Mesothelial cell of epicardium (in vitro differentiated cells): ENCODE results near the gene STIM1. TPM values are rescaled to one million over a fixed set of nuclear protein-coding genes. Genes with fewer than 3 reads are reported as not detected.

Source experiments
- DNase-seq, 2 experiments: peaks; one replicate each; pipeline ENCODE4 v3.0.0; 2021; ENCODE audit warnings: low spot score in 2 of 2; ENCODE audit not compliant: unreplicated experiment in 2 of 2
- H3K27ac Mint-ChIP-seq: 2 replicates; pipeline ENCODE4 v1.8.0; 2021; ENCODE audit warnings: mixed read lengths
- H3K27me3 Mint-ChIP-seq: 2 replicates; pipeline ENCODE4 v1.8.0; 2021; ENCODE audit warnings: low read depth, mixed read lengths
- H3K36me3 Mint-ChIP-seq: 2 replicates; pipeline ENCODE4 v1.8.0; 2021; ENCODE audit warnings: mixed read lengths
- H3K4me1 Mint-ChIP-seq: 2 replicates; pipeline ENCODE4 v1.8.0; 2021; ENCODE audit warnings: mixed read lengths
- H3K4me3 Mint-ChIP-seq: 2 replicates; pipeline ENCODE4 v1.8.0; 2021; ENCODE audit warnings: mild to moderate bottlenecking, moderate library complexity, mixed read lengths
- H3K9me3 Mint-ChIP-seq: 2 replicates; pipeline ENCODE4 v1.8.0; 2021; ENCODE audit warnings: mixed read lengths
- CTCF ChIP-seq: fragments of 200-600 bp; sonication (generic); IDR thresholded peaks from one replicate; pipeline ENCODE4 v1.5.0; 2021; ENCODE audit warnings: antibody characterized with exemption; ENCODE audit not compliant: unreplicated experiment
- total RNA-seq: library from RNA; stranded (reverse); gene quantifications from 3 replicates; pipeline ENCODE4 v1.2.1, GENCODE V29; 2021

The STIM1 gene
- total RNA-seq, 1 donor from 2014 or later: 43.7 TPM

- DNase-seq: no peak
- Mint-ChIP-seq H3K36me3 (peaks cover 3% of the 10 kb centered on the region), H3K4me3 (no peak overlapping the region), H3K27ac (no peak overlapping the region), H3K4me1 (peaks cover 15% of the 10 kb centered on the region), H3K27me3 (no peaks in the 10 kb centered on the region), H3K9me3 (peaks cover 3% of the 10 kb centered on the region)
- no peak for TF ChIP-seq CTCF
Observed at GRCh38 chr11:3927129-3927796, 71.8 kb downstream of the STIM1 start.

DNA sequence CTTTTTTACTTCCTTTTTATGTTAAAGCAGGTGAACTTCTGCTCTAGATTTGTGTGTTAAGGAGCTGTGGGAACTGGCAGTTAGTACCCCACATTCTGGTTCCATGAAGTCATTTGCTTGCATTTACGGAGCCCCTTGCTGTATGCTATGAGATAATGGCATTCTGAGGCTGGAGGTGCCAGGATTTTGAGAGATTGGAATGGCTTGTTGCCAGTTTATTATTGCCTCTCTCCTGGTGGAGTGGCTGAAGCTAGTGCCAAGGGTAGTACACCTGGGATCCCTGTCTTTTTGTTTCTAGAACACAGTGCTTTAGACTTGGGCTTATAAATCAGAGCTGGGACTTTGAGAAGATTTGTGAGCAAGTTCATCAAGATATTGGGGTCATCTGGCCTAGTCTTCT lies 73.8 kb downstream of the STIM1 start:
- peaks cover 15% of the 10 kb centered on the region for H3K4me1 Mint-ChIP-seq
- H3K27me3 Mint-ChIP-seq: no peaks in the 10 kb centered on the region
- H3K9me3 Mint-ChIP-seq: no peaks in the 10 kb centered on the region
- peak overlapping the region; percentile 68 for H3K27ac Mint-ChIP-seq
- TF ChIP-seq CTCF: no peak
- H3K4me3 Mint-ChIP-seq: no peak overlapping the region
- no peak for DNase-seq
- no peaks in the 10 kb centered on the region for H3K36me3 Mint-ChIP-seq

GRCh38 chr11:3929649-3930048 lies 74.2 kb downstream of the STIM1 start:
- Mint-ChIP-seq H3K36me3 (no peaks in the 10 kb centered on the region), H3K4me3 (no peak overlapping the region)

DNA sequence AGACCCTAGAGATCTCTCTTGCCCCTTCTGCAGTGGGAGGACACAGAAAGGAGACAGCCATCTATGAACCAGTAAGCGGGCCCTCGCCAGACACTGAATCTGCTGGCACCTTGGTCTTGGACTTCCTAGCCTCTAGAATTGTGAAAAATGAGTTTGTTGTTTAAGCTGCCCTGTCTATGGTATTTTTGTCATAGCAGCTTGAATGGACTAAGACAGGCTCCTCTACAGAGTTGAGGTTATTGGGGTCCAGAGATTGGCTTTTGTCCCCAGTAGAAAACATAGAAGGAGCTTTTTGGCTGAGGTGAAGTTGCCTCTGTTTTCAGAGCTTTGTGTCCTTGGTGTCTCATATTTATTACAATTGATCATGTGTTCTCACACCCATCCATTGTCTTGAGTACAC lies 77.2 kb downstream of the STIM1 start:
- H3K27me3 Mint-ChIP-seq: no peaks in the 10 kb centered on the region
- TF ChIP-seq CTCF: no peak
- H3K4me1 Mint-ChIP-seq: peaks cover 22% of the 10 kb centered on the region
- DNase-seq: no peak
- no peaks in the 10 kb centered on the region for H3K9me3 Mint-ChIP-seq
- no peaks in the 10 kb centered on the region for H3K36me3 Mint-ChIP-seq
- no peak overlapping the region for H3K4me3 Mint-ChIP-seq
- no peak overlapping the region for H3K27ac Mint-ChIP-seq

More at GRCh38 chr11:3929649-3930048, 74.2 kb downstream of the STIM1 start:
- no peaks in the 10 kb centered on the region for H3K9me3 Mint-ChIP-seq
- no peak for DNase-seq
- H3K27me3 Mint-ChIP-seq: no peaks in the 10 kb centered on the region
- peaks cover 17% of the 10 kb centered on the region for H3K4me1 Mint-ChIP-seq
- H3K27ac Mint-ChIP-seq: peak overlapping the region; percentile 68
- no peak for TF ChIP-seq CTCF

GRCh38 chr11:3933165-3933628 lies 77.7 kb downstream of the STIM1 start:
- peak overlapping the region; percentile 25 for H3K27ac Mint-ChIP-seq
- H3K4me3 Mint-ChIP-seq: no peak overlapping the region
- H3K4me1 Mint-ChIP-seq: peaks cover 22% of the 10 kb centered on the region
- DNase-seq: no peak
- no peaks in the 10 kb centered on the region for H3K27me3 Mint-ChIP-seq
- TF ChIP-seq CTCF: no peak
- no peaks in the 10 kb centered on the region for H3K36me3 Mint-ChIP-seq
- no peaks in the 10 kb centered on the region for H3K9me3 Mint-ChIP-seq

DNA sequence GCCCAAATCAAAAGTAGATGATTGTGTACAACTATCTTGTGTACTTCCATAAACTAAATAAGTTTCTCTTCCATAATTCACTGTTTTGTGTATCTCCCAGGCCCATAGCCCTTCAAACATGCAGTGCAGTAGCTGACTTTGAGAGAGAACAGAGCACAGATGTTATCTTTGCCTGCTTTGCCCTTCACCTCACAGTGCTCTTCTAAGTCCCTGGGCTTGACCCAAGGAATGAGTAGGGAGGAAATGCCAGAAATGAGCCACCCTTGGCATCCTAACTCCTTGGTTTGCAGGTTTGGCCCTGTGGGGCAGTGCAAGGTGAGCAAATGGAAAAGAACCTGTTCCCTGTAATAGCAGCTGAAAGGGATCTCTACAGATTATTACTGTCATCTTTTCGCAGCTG lies 79.2 kb downstream of the STIM1 start:
- DNase-seq: no peak
- Mint-ChIP-seq H3K4me1 (peaks cover 14% of the 10 kb centered on the region), H3K27ac (no peak overlapping the region), H3K27me3 (no peaks in the 10 kb centered on the region), H3K9me3 (no peaks in the 10 kb centered on the region), H3K36me3 (no peaks in the 10 kb centered on the region), H3K4me3 (no peak overlapping the region)
- TF ChIP-seq CTCF: no peak
